A673 (cell line): ENCODE results near the gene NR1H3.

ENCODE experiments used
- EZH2 ChIP-seq: fragments of 200-600 bp; sonication (generic); IDR thresholded peaks from 2 replicates; pipeline ENCODE4 v1.6.1; 2017; ENCODE audit warnings: borderline replicate concordance, low read depth, mild to moderate bottlenecking, mixed read lengths, antibody characterized with exemption, low read length; ENCODE audit not compliant: poor library complexity, severe bottlenecking
- TF ChIP-seq, protein P1 (sequence below): fragments of 300-800, 200-600 bp; sonication (generic); conservative IDR thresholded peaks from 2 replicates; pipeline ENCODE4 v1.5.1; 2017; ENCODE audit warnings: low read depth, mild to moderate bottlenecking, antibody characterized with exemption, low read length, moderate library complexity, mixed read lengths

- TF ChIP-seq, protein P1, sequence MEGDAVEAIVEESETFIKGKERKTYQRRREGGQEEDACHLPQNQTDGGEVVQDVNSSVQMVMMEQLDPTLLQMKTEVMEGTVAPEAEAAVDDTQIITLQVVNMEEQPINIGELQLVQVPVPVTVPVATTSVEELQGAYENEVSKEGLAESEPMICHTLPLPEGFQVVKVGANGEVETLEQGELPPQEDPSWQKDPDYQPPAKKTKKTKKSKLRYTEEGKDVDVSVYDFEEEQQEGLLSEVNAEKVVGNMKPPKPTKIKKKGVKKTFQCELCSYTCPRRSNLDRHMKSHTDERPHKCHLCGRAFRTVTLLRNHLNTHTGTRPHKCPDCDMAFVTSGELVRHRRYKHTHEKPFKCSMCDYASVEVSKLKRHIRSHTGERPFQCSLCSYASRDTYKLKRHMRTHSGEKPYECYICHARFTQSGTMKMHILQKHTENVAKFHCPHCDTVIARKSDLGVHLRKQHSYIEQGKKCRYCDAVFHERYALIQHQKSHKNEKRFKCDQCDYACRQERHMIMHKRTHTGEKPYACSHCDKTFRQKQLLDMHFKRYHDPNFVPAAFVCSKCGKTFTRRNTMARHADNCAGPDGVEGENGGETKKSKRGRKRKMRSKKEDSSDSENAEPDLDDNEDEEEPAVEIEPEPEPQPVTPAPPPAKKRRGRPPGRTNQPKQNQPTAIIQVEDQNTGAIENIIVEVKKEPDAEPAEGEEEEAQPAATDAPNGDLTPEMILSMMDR: no peak
- TF ChIP-seq EZH2: no peak
Observed at GRCh38 chr11:47258317-47258902, 614 bp downstream of the NR1H3 start.
